ENCODE data around the gene CD5L.

The CD5L gene

DNA sequence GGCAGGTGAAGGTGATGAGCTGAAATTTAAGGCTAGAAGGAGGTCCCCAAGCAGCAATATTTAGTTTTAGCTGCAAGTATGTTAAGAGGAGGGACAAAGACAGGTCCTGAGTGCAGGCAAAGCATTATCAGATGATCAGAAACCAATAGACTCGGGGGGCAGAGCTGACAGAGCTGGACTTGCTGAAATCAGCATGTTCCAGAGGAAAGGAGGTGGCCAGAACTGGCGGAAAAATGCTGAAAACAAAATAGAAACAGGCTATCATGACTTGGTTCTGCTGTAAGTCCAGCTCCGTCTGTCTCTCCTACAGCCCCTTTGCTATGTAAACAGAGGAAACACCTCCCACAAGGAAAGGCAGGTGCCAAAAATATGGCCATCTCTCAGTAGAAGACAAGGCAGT is at the start of gene CD5L:
Gene CD5L, minus strand, starts transcription at position 101 of the 400 bp plus-strand sequence. CDS start 107 bp downstream, outside the sequence.
- DNase-seq (ENCODE audit: low read depth in 2 of 3, low spot score in 1 of 3), result no peak

GRCh38 chr1:157882580-157882979 is 41.0 kb upstream of the CD5L start:
- DNase-seq (ENCODE audit: low read depth in 2 of 3, low spot score in 1 of 3), result no peak

DNA sequence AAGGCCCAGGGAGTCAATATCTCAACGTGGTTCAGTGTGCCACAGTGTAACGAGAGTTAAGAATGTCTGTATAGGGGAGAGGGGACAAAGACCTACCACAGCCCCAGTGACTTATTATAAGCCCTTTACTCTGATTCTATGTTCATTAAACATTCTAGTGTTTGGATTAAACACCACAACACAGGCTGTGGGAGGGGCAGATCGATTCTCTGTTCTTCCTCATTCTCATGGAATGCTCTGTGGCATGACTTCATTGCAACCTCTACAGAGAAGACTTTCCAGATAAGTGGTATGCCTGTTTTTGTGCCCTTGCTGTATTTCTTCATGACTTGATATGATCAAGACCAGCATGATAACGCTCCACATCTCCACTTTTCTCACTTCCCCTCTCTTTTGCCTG is 39.0 kb upstream of the CD5L start:
- DNase-seq (ENCODE audit: low read depth in 2 of 3, low spot score in 1 of 3), result no peak

DNA sequence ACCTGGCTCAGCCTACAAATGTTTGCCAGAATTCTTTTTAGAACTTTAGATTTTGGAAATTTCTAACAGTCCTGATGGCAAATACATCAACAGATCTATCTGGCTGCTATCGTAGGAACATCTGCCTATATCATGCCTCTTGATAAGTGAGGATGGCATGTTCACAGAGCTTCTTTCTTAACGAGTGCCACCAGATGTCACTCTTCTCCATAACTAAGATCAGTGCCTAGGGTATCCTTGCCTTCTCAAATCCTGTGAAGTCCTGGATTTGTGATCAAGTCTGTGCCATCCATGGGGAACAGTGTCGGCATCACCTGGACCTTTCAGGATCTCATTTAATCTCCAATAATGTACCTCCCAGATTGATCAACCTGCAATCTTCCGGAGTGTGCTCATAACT is 36.5 kb upstream of the CD5L start:
- DNase-seq (ENCODE audit: low read depth in 2 of 3, low spot score in 1 of 3), result no peak

DNA sequence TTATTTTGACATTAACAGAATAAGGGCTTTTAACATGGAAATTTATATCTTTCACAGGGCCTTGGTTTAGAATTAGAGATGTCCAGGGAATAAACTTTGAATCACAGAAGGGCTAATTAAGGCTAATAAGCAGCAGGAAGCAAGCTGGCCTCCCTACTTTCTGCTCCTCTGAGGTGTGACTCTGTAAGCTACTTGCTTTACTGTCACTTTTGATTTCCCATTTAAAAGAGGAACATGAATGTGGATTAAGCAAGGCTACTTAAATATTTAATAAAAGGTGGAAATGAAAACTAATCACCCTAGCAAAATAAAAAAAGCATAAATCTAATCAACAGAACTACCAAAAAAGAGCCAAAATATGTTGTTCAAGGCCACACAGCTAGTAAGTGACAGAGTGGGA is 28.9 kb upstream of the CD5L start:
- no peak for DNase-seq (ENCODE audit: low read depth in 2 of 3, low spot score in 1 of 3)

- no peak for DNase-seq (ENCODE audit: low read depth in 2 of 3, low spot score in 1 of 3)
Measured at GRCh38 chr1:157868654-157869053, 27.0 kb upstream of the CD5L start.

DNA sequence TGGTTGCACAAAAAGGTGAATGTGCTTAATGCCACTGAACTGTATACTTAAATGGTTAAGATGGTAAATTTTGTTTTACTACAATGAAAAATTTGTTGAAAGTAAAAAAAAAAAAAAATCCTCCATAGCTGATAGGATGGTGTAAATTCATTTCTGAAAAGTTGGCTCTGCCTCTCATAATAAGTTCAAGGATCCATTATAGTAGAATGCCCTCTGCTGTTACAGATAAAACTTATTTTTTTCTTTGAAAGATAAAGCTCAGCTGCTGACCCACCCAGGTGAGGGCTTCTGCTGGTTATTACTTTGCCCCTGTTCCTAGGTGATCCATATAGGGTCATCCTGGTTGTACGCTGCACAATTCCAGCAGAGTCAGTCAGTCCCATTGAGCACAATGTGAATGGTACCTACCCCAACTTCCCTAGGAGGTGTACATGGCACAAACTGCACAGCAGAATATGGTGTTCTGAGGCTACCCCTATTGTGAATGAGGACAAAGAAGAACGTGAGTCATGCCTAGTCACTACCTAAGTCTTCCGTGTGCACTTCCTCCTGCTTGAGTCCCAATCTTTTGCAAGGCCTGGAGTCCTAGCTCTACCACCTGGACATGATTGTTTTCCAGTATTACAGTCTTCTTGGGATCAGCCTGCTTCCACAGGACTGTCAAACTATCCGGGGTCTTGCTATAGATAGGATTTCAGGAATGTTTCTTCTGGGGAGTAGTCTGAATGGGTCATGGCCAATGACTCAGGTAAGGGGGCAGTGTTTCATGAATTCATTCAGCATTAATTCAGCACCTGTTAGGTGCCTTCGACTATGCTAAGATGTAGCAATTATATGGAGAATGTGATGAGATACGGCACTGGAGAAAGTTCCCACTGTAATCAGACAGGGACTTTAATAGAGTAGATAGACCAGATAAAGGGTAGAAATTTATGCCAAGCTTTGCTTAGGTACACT is 20.8 kb upstream of the CD5L start:
- DNase-seq (ENCODE audit: low read depth in 2 of 3, low spot score in 1 of 3), result no peak

DNA sequence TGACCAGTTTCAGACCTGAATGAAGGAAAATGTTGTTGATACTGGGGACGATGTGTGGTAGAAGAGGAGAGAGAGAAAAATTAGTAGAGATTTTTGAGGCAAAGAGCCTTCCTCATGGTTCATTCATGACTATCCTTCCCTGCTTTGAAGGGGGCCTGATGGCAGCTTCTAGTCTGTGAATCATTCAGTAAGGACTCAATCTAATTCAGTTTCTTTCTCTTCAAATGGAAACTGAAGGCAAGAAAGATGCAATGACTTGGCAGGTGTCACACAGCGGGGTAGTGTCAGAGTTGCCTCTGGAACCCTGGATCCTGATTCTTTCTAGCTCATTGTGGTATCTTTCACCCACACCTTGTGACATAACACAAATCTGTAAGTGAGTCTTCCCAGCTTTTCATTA is 14.9 kb upstream of the CD5L start:
- no peak for DNase-seq (ENCODE audit: low read depth in 2 of 3, low spot score in 1 of 3)

DNA sequence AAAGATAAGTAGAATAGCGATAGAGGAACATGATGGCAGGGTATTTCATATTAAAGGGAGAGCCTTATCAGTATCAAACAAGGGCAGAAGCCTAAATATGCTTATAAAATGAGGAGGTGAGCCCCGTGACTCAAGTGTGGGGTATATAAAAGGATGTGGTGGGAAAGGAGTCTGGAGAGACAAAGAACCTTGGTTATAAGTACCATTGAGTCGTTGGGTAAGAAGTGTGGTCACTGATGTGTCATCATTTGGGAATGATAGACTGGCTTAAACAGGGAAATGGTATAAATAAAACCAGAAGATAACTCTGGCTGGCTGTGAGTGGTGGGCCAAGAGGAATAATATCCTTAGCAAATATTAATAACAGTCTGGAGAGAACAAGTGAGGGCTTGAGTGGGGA is 10.9 kb upstream of the CD5L start:
- no peak for DNase-seq (ENCODE audit: low read depth in 2 of 3, low spot score in 1 of 3)

DNA sequence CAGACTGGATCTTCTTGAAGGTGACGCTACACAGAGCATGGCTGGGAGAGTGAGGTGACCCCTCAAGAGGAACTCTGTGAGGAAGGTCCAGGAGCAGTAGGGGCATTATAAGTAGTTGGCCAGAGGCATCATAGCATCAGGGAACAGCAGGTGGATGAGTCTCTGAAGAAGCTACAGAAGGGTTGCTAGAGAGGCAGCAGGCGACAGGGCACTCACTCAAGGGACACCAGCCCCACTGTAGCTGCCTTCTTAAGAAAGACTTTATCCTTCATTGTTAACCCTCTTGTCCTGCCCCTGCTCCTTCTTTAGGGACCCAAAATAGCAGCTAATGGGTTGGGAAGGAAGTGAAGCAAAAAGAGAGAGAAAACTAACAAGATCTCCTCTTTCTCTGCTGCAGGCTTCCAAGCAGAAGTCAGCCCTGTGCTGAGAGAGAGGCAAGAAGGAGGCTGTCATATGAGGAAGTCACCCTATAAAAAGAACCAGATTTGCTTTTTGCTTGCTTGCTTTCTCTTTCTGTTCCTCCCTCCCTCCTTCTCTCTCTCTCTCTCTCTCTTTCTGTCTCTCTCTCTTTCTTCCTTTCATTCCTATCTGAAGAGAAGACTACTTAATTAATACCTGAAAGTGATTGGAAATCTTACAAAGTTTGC is 7.7 kb upstream of the CD5L start:
- no peak for DNase-seq (ENCODE audit: low read depth in 2 of 3, low spot score in 1 of 3)

DNA sequence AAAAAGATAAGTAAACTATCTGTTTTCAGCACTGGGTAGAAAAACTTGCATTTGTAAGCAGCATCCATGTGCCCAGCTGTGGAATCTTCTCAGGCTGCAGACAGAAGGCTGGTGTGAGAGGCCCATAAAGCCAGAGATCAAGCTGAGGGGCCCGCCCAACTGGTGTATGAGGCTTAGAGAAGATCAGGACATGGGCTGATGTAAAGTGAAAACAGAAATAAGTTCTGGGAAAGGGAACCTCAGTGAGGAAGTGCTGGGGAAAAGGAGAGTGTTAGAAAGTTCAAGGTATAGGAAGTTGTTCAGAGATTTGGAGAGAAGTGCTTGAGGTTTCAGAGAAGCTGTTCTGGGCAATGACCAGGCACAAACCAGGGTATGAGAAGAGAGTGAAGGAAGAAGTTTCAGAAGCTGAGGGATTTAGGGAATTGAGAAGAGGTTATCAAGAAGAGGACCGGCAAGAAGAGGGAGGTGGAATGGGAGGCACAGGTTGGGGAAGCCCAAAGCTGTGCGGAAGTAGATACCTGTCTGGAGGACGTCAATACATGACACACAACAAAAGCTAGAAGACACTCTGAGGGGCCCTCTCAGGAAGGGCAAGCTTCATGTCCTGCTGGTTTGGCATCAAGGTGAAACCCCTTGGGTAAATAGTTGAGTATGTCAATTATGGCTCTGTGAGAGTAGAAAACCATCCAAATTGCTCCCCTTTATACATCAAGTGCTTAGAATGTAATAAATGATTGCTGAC is 2.7 kb upstream of the CD5L start:
- no peak for DNase-seq (ENCODE audit: low read depth in 2 of 3, low spot score in 1 of 3)

- DNase-seq (ENCODE audit: low read depth in 2 of 3, low spot score in 1 of 3), result no peak
Measured at GRCh38 chr1:157842939-157843338, 1.3 kb upstream of the CD5L start.

- DNase-seq (ENCODE audit: low read depth in 2 of 3, low spot score in 1 of 3), result no peak
Measured at GRCh38 chr1:157838966-157839365, 2.6 kb downstream of the CD5L start.

DNA sequence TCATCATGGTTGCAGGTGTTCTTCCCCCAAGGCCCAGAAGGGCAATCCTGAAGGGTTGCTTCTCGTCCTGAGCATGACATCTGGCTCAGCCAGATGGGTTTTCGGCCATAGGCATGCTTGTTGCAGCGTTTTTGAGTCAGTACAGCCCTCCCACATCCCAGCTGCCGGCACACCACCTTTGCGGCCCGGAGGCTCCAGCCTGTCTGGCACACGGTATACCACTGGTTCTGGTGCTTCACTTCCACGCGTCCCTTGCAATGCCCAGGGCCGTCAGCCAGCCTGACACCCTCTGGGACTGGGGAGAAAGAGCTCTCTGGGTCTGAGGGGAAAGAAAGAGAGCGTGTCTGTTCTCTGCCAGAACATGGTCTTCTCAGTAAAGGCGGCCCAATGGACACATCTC is 7.2 kb downstream of the CD5L start:
- DNase-seq (ENCODE audit: low read depth in 2 of 3, low spot score in 1 of 3), result no peak

DNA sequence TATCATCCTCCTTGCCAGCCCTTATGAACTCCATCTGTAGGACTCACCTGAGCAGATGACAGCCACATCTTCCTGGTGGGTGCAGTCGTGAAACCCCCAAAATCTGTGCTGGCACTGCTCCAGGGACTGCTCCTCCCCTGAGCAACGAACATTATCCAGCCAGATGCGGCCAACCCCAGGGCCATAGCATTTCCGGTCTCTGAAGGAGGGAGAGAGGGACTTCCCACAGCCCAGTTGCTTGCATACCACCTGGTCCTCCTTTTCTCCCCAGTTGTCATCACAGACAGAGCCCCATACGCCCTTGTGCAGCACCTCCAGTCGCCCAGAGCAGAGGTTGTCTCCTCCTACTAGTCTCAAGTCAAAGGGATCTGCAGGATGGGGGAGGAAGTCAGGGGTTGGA is 8.5 kb downstream of the CD5L start:
- DNase-seq (ENCODE audit: low read depth in 2 of 3, low spot score in 1 of 3), result no peak

DNA sequence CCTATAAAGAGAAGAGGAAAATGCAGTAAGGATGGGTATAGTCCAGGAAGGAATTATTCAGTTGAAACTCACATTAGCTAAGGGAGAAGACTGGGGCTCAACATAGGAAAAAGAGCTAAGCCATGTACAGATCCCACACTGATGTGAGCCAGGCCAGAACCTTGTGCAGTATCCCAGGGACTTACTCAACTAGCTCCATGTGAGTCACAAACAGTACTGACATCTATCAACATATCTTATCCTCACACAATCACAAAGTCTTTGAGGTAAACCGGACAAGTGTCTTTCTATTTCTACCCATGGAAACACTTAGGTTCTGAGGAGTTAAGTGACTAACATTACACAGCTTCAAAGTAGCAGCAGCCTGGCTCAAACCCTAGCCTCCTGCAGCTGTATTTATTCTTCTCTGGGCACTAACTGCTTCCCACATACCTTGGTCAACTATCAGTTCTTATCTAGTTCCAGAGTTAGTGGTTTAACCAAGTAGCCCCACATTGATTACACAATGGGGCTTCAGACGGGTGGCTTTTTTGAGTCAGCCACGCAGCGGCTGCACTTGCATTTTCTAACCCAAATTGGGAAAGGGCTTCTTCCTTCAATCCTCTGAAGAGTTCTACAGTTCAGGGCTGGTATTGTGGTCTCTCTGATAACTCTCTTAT is 9.5 kb downstream of the CD5L start:
- no peak for DNase-seq (ENCODE audit: low read depth in 2 of 3, low spot score in 1 of 3)

- no peak for DNase-seq (ENCODE audit: low read depth in 2 of 3, low spot score in 1 of 3)
Measured at GRCh38 chr1:157830887-157831286, 10.7 kb downstream of the CD5L start.

- no peak for DNase-seq (ENCODE audit: low read depth in 2 of 3, low spot score in 1 of 3)
Measured at GRCh38 chr1:157829711-157830110, 11.9 kb downstream of the CD5L start.

GRCh38 chr1:157829210-157829609 is 12.4 kb downstream of the CD5L start:
- DNase-seq (ENCODE audit: low read depth in 2 of 3, low spot score in 1 of 3), result no peak

- no peak for DNase-seq (ENCODE audit: low read depth in 2 of 3, low spot score in 1 of 3)
Measured at GRCh38 chr1:157820299-157820698, 21.3 kb downstream of the CD5L start.

DNA sequence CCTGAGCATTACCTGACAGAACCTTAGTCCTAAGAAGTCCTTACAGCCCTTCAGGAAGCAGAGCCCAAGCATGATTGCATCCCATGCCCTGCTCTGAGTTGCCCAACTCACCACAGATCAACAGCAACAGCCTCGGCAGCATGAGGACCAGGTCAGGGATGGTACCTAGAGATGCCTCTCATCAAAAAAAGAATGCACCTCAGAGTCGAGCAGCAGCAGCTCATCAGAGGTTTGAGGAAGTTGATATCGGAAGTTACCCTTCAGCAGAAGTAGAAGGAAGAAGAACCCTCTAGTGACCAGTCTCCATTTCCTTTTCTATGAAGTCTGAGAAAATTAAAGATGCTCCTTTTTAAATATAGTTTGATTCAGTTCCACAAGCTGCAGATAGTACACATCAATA is 21.7 kb downstream of the CD5L start, which contains the start of gene FCRL1:
Gene FCRL1, minus strand, starts transcription at position 225 of the 400 bp plus-strand sequence. Its CDS starts 83 bp downstream, at position 142.
- no peak for DNase-seq (ENCODE audit: low read depth in 2 of 3, low spot score in 1 of 3)
